HepG2 (cell line): ENCODE data around the gene SLC6A8. TPM values are rescaled to one million over a fixed set of nuclear protein-coding genes. Genes with fewer than 3 reads are reported as not detected.
A peak's percentile ranks its signal among the peaks of the same experiment; 100 is the strongest.

ENCODE experiments used
- ARNT ChIP-seq: fragments of 450-650 bp; IDR thresholded peaks from 2 replicates; pipeline ENCODE4 v1.6.1; 2017
- ATF1 ChIP-seq: IDR thresholded peaks from 2 replicates; pipeline ENCODE4 v1.6.1; 2016; ENCODE audit warnings: mild to moderate bottlenecking, control low read depth
- HOXA7 ChIP-seq: sonication (generic); formaldehyde crosslinking; IDR thresholded peaks from 2 replicates; pipeline ENCODE4 v1.8.1; 2022; ENCODE audit warnings: mild to moderate bottlenecking, missing genetic modification reagents, moderate library complexity
- KDM6A ChIP-seq: IDR thresholded peaks from 2 replicates; pipeline ENCODE4 v1.6.1; 2016; ENCODE audit warnings: low read depth
- MAF1 ChIP-seq: sonication (generic); formaldehyde crosslinking; IDR thresholded peaks from 2 replicates; pipeline ENCODE4 v1.5.0; 2020; ENCODE audit warnings: missing genetic modification reagents, borderline replicate concordance
- NKX3-1 ChIP-seq: sonication (generic); formaldehyde crosslinking; IDR thresholded peaks from 2 replicates; pipeline ENCODE4 v1.5.0; 2020; ENCODE audit warnings: missing genetic modification reagents
- RARA ChIP-seq: IDR thresholded peaks from 2 replicates; pipeline ENCODE4 v1.6.1; 2016; ENCODE audit warnings: missing genetic modification reagents, missing compliant biosample characterization
- ZBTB7B ChIP-seq: sonication (generic); formaldehyde crosslinking; IDR thresholded peaks from 2 replicates; pipeline ENCODE4 v1.4.0; 2020; ENCODE audit warnings: missing genetic modification reagents
- ZC3H13 ChIP-seq: sonication (generic); formaldehyde crosslinking; IDR thresholded peaks from 2 replicates; pipeline ENCODE4 v1.8.1; 2023; ENCODE audit warnings: mild to moderate bottlenecking, missing genetic modification reagents, moderate library complexity
- ZFP36L1 ChIP-seq: sonication (generic); formaldehyde crosslinking; IDR thresholded peaks from 2 replicates; pipeline ENCODE4 v1.8.0; 2022; ENCODE audit warnings: mild to moderate bottlenecking, missing genetic modification reagents, moderate library complexity
- ZFP36L2 ChIP-seq: sonication (generic); formaldehyde crosslinking; IDR thresholded peaks from 2 replicates; pipeline ENCODE4 v1.4.0; 2020; ENCODE audit warnings: missing genetic modification reagents
- ZMYM4 ChIP-seq: sonication (generic); formaldehyde crosslinking; IDR thresholded peaks from 2 replicates; pipeline ENCODE4 v1.8.1; 2023; ENCODE audit warnings: mild to moderate bottlenecking, missing genetic modification reagents
- ZNF274 ChIP-seq: sonication (generic); formaldehyde crosslinking; IDR thresholded peaks from 2 replicates; pipeline ENCODE4 v1.5.1; 2020; ENCODE audit warnings: mild to moderate bottlenecking, missing genetic modification reagents
- ZNF543 ChIP-seq: sonication (generic); formaldehyde crosslinking; IDR thresholded peaks from 2 replicates; pipeline ENCODE4 v1.4.0; 2020; ENCODE audit warnings: mild to moderate bottlenecking, missing genetic modification reagents
- ZNF747 ChIP-seq: sonication (generic); formaldehyde crosslinking; IDR thresholded peaks from 2 replicates; pipeline ENCODE4 v1.8.1; 2023; ENCODE audit warnings: missing genetic modification reagents, mild to moderate bottlenecking, borderline replicate concordance
- ZNF878 ChIP-seq: sonication (generic); formaldehyde crosslinking; IDR thresholded peaks from 2 replicates; pipeline ENCODE4 v1.8.1; 2023; ENCODE audit warnings: mild to moderate bottlenecking, missing genetic modification reagents, moderate library complexity
- polyA plus RNA-seq, 8 experiments: library from polyadenylated mRNA; depleted of rRNA in 3 of 8; stranded (reverse) in 7 of 8; unstranded in 1 of 8; fragments of >200 nt; fragmentation: Illumina TruSeq in 4 of 8; extraction: Trizol in 4 of 8; gene quantifications; 2 replicates each; pipeline versions ENCODE4 v1.2.1 to v1.2.3, GENCODE V29; 2011 to 2016; ENCODE audit warnings: low read depth in 4 of 8, missing spikeins in 1 of 8, mixed read lengths in 1 of 8; ENCODE audit not compliant: insufficient read depth in 1 of 8
- total RNA-seq, 5 experiments: library from RNA; depleted of rRNA; stranded (reverse); fragments of >200 nt; fragmentation: Illumina TruSeq; extraction: Trizol; gene quantifications; 2 replicates each; pipeline ENCODE4 v1.2.3, GENCODE V29; 2016; ENCODE audit warnings: low read depth in 1 of 5
- TF ChIP-seq, protein P1 (sequence below), 2 experiments: sonication (generic) in 1 of 2; formaldehyde crosslinking in 1 of 2; IDR thresholded peaks; 2 replicates each; pipeline versions ENCODE4 v1.4.0 to v1.6.1; 2018 to 2020; ENCODE audit warnings: missing genetic modification reagents in 2 of 2, borderline replicate concordance in 1 of 2, low read depth in 1 of 2, mild to moderate bottlenecking in 1 of 2, missing biosample characterization in 1 of 2
- TF ChIP-seq, protein P2 (sequence below): sonication (generic); formaldehyde crosslinking; IDR thresholded peaks from 2 replicates; pipeline ENCODE4 v1.5.0; 2020; ENCODE audit warnings: mild to moderate bottlenecking, missing genetic modification reagents, borderline replicate concordance
- TF ChIP-seq, protein P3 (sequence below): conservative IDR thresholded peaks from 2 replicates; pipeline ENCODE4 v1.6.1; 2018; ENCODE audit warnings: missing genetic modification reagents
- TF ChIP-seq, protein P4 (sequence below): IDR thresholded peaks from 2 replicates; pipeline ENCODE4 v1.6.1; 2016
- TF ChIP-seq, protein P5 (sequence below): sonication (generic); formaldehyde crosslinking; IDR thresholded peaks from 2 replicates; pipeline ENCODE4 v1.4.0; 2020; ENCODE audit warnings: mild to moderate bottlenecking, missing genetic modification reagents

Gene SLC6A8
- total and polyA plus RNA-seq, 2 of the 13 experiments (the other 11 are each of a cell fraction or from before 2014, with no cell fraction given), result 13.9 to 176 TPM

DNA sequence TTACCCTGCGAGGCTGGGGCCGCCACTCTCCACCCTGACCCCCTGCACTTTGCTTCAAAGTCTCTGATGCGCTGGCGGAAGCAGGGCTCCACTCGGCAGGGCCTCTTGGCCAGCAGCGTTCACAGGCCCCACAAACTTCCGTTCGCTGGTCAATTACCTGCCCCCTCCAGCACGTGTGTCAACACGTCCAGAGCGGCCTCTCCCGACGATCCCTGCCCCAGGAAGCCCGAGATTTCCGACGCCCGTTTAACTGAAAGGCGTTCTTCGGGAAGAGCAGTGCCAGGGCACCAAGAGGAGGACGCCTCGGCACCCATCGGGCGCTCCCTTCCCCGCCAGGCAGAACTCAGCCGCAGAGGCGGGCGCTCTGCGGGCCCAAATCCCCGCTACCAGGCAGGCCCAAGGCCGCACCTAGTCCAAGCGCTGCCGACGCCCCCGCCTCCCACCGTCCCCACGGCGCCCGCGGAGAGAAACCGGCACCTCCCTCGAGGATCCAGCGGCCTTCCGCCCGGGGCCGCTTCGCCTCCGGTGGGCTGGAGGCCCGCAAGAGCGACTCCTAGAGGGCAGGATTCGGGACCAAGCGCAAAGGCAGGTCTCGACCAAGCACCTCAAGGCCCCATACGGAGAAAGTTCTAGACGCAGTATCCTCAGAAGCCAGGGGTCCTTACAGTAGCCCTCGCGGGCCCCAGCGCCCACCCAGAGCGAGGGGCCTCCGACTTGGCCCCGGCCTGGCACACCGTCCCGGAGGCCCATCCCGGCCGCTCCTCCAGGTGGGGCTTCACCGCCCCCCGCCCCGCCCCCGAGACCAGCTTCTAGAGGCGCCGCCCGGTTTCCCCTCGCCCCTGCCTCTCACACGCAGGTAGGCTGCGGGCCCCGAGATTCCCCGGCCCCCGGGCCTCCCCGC, 35.9 kb downstream of the SLC6A8 start (continued):
- TF ChIP-seq, protein P1, sequence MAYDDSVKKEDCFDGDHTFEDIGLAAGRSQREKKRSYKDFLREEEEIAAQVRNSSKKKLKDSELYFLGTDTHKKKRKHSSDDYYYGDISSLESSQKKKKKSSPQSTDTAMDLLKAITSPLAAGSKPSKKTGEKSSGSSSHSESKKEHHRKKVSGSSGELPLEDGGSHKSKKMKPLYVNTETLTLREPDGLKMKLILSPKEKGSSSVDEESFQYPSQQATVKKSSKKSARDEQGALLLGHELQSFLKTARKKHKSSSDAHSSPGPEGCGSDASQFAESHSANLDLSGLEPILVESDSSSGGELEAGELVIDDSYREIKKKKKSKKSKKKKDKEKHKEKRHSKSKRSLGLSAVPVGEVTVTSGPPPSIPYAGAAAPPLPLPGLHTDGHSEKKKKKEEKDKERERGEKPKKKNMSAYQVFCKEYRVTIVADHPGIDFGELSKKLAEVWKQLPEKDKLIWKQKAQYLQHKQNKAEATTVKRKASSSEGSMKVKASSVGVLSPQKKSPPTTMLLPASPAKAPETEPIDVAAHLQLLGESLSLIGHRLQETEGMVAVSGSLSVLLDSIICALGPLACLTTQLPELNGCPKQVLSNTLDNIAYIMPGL (CRISPR knock-in tag; IDR thresholded peaks at IDR 0.05; ENCODE audit: borderline replicate concordance in 1 of 2, low read depth in 1 of 2), result no peak; a peak in 2 of 4 replicates
- TF ChIP-seq NKX3-1 (CRISPR knock-in tag) (no peak), ZC3H13 (CRISPR knock-in tag) (0 out of 2 replicates have a peak, but pooled peaks have one; percentile 38), ZNF878 (CRISPR knock-in tag) (0 out of 2 replicates have a peak, but pooled peaks have one; percentile 29), KDM6A (0 out of 2 replicates have a peak, but pooled peaks have one; percentile 13), ZFP36L2 (CRISPR knock-in tag) (no peak), HOXA7 (no peak), ZNF274 (CRISPR knock-in tag) (peak; percentile 86), RARA (CRISPR knock-in tag) (peak; percentile 68), ATF1 (CRISPR knock-in tag) (no peak), ZBTB7B (CRISPR knock-in tag) (peak; percentile 26; the same call in 1 of the 2 replicates), ZFP36L1 (CRISPR knock-in tag) (no peak), ZNF747 (CRISPR knock-in tag) (0 out of 2 replicates have a peak, but pooled peaks have one; percentile 48), ZNF543 (CRISPR knock-in tag) (no peak), ZMYM4 (CRISPR knock-in tag) (peak; percentile 44; the same call in 1 of the 2 replicates), MAF1 (CRISPR knock-in tag) (no peak), ARNT (no peak)
- TF ChIP-seq, protein P2, sequence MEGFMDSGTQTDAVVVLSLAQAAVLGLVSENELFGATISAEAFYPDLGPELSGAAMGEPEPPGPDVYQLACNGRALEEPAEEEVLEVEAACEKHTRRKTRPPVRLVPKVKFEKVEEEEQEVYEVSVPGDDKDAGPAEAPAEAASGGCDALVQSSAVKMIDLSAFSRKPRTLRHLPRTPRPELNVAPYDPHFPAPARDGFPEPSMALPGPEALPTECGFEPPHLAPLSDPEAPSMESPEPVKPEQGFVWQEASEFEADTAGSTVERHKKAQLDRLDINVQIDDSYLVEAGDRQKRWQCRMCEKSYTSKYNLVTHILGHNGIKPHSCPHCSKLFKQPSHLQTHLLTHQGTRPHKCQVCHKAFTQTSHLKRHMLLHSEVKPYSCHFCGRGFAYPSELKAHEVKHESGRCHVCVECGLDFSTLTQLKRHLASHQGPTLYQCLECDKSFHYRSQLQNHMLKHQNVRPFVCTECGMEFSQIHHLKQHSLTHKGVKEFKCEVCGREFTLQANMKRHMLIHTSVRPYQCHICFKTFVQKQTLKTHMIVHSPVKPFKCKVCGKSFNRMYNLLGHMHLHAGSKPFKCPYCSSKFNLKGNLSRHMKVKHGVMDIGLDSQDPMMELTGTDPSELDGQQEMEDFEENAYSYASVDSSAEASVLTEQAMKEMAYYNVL, result peak; percentile 40; the same call in 1 of the 2 replicates
- TF ChIP-seq, protein P3, sequence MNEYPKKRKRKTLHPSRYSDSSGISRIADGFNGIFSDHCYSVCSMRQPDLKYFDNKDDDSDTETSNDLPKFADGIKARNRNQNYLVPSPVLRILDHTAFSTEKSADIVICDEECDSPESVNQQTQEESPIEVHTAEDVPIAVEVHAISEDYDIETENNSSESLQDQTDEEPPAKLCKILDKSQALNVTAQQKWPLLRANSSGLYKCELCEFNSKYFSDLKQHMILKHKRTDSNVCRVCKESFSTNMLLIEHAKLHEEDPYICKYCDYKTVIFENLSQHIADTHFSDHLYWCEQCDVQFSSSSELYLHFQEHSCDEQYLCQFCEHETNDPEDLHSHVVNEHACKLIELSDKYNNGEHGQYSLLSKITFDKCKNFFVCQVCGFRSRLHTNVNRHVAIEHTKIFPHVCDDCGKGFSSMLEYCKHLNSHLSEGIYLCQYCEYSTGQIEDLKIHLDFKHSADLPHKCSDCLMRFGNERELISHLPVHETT, result peak; percentile 63; the same call in 1 of the 2 replicates
- TF ChIP-seq, protein P4, sequence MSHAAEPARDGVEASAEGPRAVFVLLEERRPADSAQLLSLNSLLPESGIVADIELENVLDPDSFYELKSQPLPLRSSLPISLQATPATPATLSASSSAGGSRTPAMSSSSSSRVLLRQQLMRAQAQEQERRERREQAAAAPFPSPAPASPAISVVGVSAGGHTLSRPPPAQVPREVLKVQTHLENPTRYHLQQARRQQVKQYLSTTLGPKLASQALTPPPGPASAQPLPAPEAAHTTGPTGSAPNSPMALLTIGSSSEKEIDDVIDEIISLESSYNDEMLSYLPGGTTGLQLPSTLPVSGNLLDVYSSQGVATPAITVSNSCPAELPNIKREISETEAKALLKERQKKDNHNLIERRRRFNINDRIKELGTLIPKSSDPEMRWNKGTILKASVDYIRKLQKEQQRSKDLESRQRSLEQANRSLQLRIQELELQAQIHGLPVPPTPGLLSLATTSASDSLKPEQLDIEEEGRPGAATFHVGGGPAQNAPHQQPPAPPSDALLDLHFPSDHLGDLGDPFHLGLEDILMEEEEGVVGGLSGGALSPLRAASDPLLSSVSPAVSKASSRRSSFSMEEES, result 0 out of 2 replicates have a peak, but pooled peaks have one; percentile 27
- TF ChIP-seq, protein P5, sequence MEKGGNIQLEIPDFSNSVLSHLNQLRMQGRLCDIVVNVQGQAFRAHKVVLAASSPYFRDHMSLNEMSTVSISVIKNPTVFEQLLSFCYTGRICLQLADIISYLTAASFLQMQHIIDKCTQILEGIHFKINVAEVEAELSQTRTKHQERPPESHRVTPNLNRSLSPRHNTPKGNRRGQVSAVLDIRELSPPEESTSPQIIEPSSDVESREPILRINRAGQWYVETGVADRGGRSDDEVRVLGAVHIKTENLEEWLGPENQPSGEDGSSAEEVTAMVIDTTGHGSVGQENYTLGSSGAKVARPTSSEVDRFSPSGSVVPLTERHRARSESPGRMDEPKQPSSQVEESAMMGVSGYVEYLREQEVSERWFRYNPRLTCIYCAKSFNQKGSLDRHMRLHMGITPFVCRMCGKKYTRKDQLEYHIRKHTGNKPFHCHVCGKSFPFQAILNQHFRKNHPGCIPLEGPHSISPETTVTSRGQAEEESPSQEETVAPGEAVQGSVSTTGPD (CRISPR knock-in tag), result no peak
